HepG2 (cell line): ENCODE results near the gene G0S2. TPM values are rescaled to one million over a fixed set of nuclear protein-coding genes. Genes with fewer than 3 reads are reported as not detected.

Source experiments
- CHCHD3 ChIP-seq: sonication (generic); formaldehyde crosslinking; IDR thresholded peaks from 2 replicates; pipeline ENCODE4 v1.8.0; 2022; ENCODE audit warnings: mild to moderate bottlenecking, missing genetic modification reagents, moderate library complexity
- GPN1 ChIP-seq: sonication (generic); formaldehyde crosslinking; IDR thresholded peaks from 2 replicates; pipeline ENCODE4 v1.5.1; 2020; ENCODE audit warnings: missing genetic modification reagents, borderline replicate concordance
- MXD1 ChIP-seq: sonication (generic); formaldehyde crosslinking; IDR thresholded peaks from 2 replicates; pipeline ENCODE4 v1.4.0; 2020; ENCODE audit warnings: mild to moderate bottlenecking, missing genetic modification reagents
- NCOA1 ChIP-seq: sonication (generic); formaldehyde crosslinking; IDR thresholded peaks from 2 replicates; pipeline ENCODE4 v1.9.0; 2021; ENCODE audit warnings: missing genetic modification reagents
- NFATC3 ChIP-seq: sonication (generic); formaldehyde crosslinking; IDR thresholded peaks from 2 replicates; pipeline ENCODE4 v1.5.1; 2020; ENCODE audit warnings: mild to moderate bottlenecking, missing genetic modification reagents
- PHB2 ChIP-seq: fragments of 450-650 bp; IDR thresholded peaks from 2 replicates; pipeline ENCODE4 v1.6.1; 2018; ENCODE audit not compliant: partially characterized antibody
- PHF20 ChIP-seq: sonication (generic); formaldehyde crosslinking; IDR thresholded peaks from 2 replicates; pipeline ENCODE4 v1.5.0; 2020; ENCODE audit warnings: mild to moderate bottlenecking, missing genetic modification reagents
- SMYD3 ChIP-seq: sonication (generic); formaldehyde crosslinking; IDR thresholded peaks from 2 replicates; pipeline ENCODE4 v1.8.1; 2023; ENCODE audit warnings: mild to moderate bottlenecking, missing genetic modification reagents
- SRSF1 ChIP-seq: fragments of 200-400 bp; formaldehyde crosslinking; optimal IDR thresholded peaks from 2 replicates; pipeline ENCODE3; 2017; ENCODE audit warnings: mild to moderate bottlenecking, low read depth, low read length, moderate library complexity
- TIGD3 ChIP-seq: sonication (generic); formaldehyde crosslinking; IDR thresholded peaks from 2 replicates; pipeline ENCODE4 v1.5.1; 2020; ENCODE audit warnings: mild to moderate bottlenecking, missing genetic modification reagents, borderline replicate concordance
- ZNF274 ChIP-seq: sonication (generic); formaldehyde crosslinking; IDR thresholded peaks from 2 replicates; pipeline ENCODE4 v1.5.1; 2020; ENCODE audit warnings: mild to moderate bottlenecking, missing genetic modification reagents
- ZNF318 ChIP-seq: sonication (generic); formaldehyde crosslinking; IDR thresholded peaks from 2 replicates; pipeline ENCODE4 v1.4.0; 2020; ENCODE audit warnings: mild to moderate bottlenecking, missing genetic modification reagents
- ZNF512 ChIP-seq: sonication (generic); formaldehyde crosslinking; IDR thresholded peaks from 2 replicates; pipeline ENCODE4 v1.4.0; 2020; ENCODE audit warnings: mild to moderate bottlenecking, missing genetic modification reagents
- ZNF550 ChIP-seq: sonication (generic); formaldehyde crosslinking; IDR thresholded peaks from 2 replicates; pipeline ENCODE4 v1.4.0; 2020; ENCODE audit warnings: mild to moderate bottlenecking, missing genetic modification reagents, borderline replicate concordance
- polyA plus RNA-seq, 8 experiments: library from polyadenylated mRNA; depleted of rRNA in 3 of 8; stranded (reverse) in 7 of 8; unstranded in 1 of 8; fragments of >200 nt; fragmentation: Illumina TruSeq in 4 of 8; extraction: Trizol in 4 of 8; gene quantifications; 2 replicates each; pipeline versions ENCODE4 v1.2.1 to v1.2.3, GENCODE V29; 2011 to 2016; ENCODE audit warnings: low read depth in 4 of 8, missing spikeins in 1 of 8, mixed read lengths in 1 of 8; ENCODE audit not compliant: insufficient read depth in 1 of 8
- total RNA-seq, 5 experiments: library from RNA; depleted of rRNA; stranded (reverse); fragments of >200 nt; fragmentation: Illumina TruSeq; extraction: Trizol; gene quantifications; 2 replicates each; pipeline ENCODE4 v1.2.3, GENCODE V29; 2016; ENCODE audit warnings: low read depth in 1 of 5

The G0S2 gene
- total and polyA plus RNA-seq, 2 of the 13 experiments (the other 11 are each of a cell fraction or from before 2014, with no cell fraction given) = not detected

- no peak for TF ChIP-seq ZNF512 (CRISPR knock-in tag)
- no peak for TF ChIP-seq NCOA1 (CRISPR knock-in tag)
- TF ChIP-seq TIGD3 (CRISPR knock-in tag) = no peak
- TF ChIP-seq PHB2 = no peak
- TF ChIP-seq SMYD3 (CRISPR knock-in tag) = no peak
- TF ChIP-seq MXD1 (CRISPR knock-in tag) = no peak
- TF ChIP-seq ZNF274 (CRISPR knock-in tag) = no peak
- no peak for TF ChIP-seq PHF20 (CRISPR knock-in tag)
- no peak for TF ChIP-seq ZNF550 (CRISPR knock-in tag)
- TF ChIP-seq CHCHD3 (CRISPR knock-in tag) = no peak
- no peak for TF ChIP-seq ZNF318 (CRISPR knock-in tag)
- TF ChIP-seq GPN1 (CRISPR knock-in tag) = no peak
- no peak for TF ChIP-seq SRSF1
- no peak for TF ChIP-seq NFATC3 (CRISPR knock-in tag)
These were observed 45.6 kb downstream of the G0S2 start (continued) for GRCh38 chr1:209720826-209721225.
